ENCODE results near the gene SLIT3.

The SLIT3 gene

GRCh38 chr5:169265888-169266287 lies 35.1 kb downstream of the SLIT3 start:
- DNase-seq (ENCODE audit: low read depth in 1 of 2, low spot score in 1 of 2), result no peak

GRCh38 chr5:169263591-169263990 lies 37.3 kb downstream of the SLIT3 start:
- no peak for DNase-seq (ENCODE audit: low read depth in 1 of 2, low spot score in 1 of 2)
- Histone ChIP-seq H3K4me3 (replicated peaks; ENCODE audit: insufficient read depth, low read length) (no peak overlapping the region), H3K27me3 (ENCODE audit: insufficient read depth, poor library complexity, severe bottlenecking) (peaks cover 3% of the 10 kb centered on the region), H3K27ac (replicated peaks) (no peak overlapping the region)
- TF ChIP-seq CTCF (IDR thresholded peaks at IDR 0.05; ENCODE audit: insufficient read depth, low read length) (no peak), GABPA (IDR thresholded peaks at IDR 0.05; ENCODE audit: low read depth) (no peak), SPI1 (IDR thresholded peaks at IDR 0.05; ENCODE audit: borderline replicate concordance, low read depth) (no peak), REST (IDR thresholded peaks at IDR 0.05; ENCODE audit: insufficient replicate concordance, low read depth) (no peak), POLR2AphosphoS5 (IDR thresholded peaks at IDR 0.05; ENCODE audit: low read depth) (no peak)

More at GRCh38 chr5:169265888-169266287, 35.1 kb downstream of the SLIT3 start:
- Histone ChIP-seq H3K27ac (replicated peaks) (no peak overlapping the region), H3K27me3 (ENCODE audit: insufficient read depth, poor library complexity, severe bottlenecking) (no peaks in the 10 kb centered on the region), H3K4me3 (replicated peaks; ENCODE audit: insufficient read depth, low read length) (no peak overlapping the region)
- TF ChIP-seq CTCF (IDR thresholded peaks at IDR 0.05; ENCODE audit: insufficient read depth, low read length) (no peak), GABPA (IDR thresholded peaks at IDR 0.05; ENCODE audit: low read depth) (no peak), REST (IDR thresholded peaks at IDR 0.05; ENCODE audit: insufficient replicate concordance, low read depth) (no peak), SPI1 (IDR thresholded peaks at IDR 0.05; ENCODE audit: borderline replicate concordance, low read depth) (no peak), POLR2AphosphoS5 (IDR thresholded peaks at IDR 0.05; ENCODE audit: low read depth) (no peak)

GRCh38 chr5:169260896-169261569 lies 39.9 kb downstream of the SLIT3 start:
- no peak overlapping the region for H3K4me3 ChIP-seq (replicated peaks; ENCODE audit: insufficient read depth, low read length)
- H3K27ac ChIP-seq (replicated peaks), result no peak overlapping the region
- peaks cover 3% of the 10 kb centered on the region for H3K27me3 ChIP-seq (ENCODE audit: insufficient read depth, poor library complexity, severe bottlenecking)
- no peak for DNase-seq (ENCODE audit: low read depth in 1 of 2, low spot score in 1 of 2)
- TF ChIP-seq REST (IDR thresholded peaks at IDR 0.05; ENCODE audit: insufficient replicate concordance, low read depth) (no peak), GABPA (IDR thresholded peaks at IDR 0.05; ENCODE audit: low read depth) (no peak), SPI1 (IDR thresholded peaks at IDR 0.05; ENCODE audit: borderline replicate concordance, low read depth) (no peak), POLR2AphosphoS5 (IDR thresholded peaks at IDR 0.05; ENCODE audit: low read depth) (no peak), CTCF (IDR thresholded peaks at IDR 0.05; ENCODE audit: insufficient read depth, low read length) (no peak)
